ENCODE results near the gene CERK.

DNA sequence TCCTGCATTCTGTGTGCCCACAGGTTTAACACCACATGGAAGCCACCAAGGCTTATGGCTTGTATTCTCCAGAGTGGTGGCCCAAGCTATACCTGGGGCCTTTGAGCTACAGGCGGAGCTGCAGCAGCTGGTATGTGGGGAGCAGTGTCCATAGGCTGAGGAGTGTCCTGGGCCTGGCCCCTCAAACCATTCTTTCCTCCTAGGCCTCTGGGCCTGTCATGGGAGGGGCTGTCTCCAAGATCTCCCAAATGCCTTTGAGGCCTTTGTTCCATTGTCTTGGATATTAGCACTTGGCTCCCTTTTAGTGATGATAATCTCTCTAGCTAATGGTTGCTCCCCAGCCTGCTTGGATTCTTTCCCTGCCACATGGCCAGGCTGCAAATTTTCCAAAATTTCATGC, 18.0 kb upstream of the CERK start:
- TF ChIP-seq YY1 (IDR thresholded peaks at IDR 0.05; ENCODE audit: low read depth, low read length) (no peak), EZH2 (IDR thresholded peaks at IDR 0.05; ENCODE audit: low read depth, low read length, severe bottlenecking) (no peak), EP300 (IDR thresholded peaks at IDR 0.05; ENCODE audit: borderline replicate concordance in 1 of 2, low read depth in 2 of 2, low read length in 2 of 2) (no peak), POLR2AphosphoS5 (IDR thresholded peaks at IDR 0.05; ENCODE audit: low read depth, low read length) (no peak)
- TF ChIP-seq, protein P1, sequence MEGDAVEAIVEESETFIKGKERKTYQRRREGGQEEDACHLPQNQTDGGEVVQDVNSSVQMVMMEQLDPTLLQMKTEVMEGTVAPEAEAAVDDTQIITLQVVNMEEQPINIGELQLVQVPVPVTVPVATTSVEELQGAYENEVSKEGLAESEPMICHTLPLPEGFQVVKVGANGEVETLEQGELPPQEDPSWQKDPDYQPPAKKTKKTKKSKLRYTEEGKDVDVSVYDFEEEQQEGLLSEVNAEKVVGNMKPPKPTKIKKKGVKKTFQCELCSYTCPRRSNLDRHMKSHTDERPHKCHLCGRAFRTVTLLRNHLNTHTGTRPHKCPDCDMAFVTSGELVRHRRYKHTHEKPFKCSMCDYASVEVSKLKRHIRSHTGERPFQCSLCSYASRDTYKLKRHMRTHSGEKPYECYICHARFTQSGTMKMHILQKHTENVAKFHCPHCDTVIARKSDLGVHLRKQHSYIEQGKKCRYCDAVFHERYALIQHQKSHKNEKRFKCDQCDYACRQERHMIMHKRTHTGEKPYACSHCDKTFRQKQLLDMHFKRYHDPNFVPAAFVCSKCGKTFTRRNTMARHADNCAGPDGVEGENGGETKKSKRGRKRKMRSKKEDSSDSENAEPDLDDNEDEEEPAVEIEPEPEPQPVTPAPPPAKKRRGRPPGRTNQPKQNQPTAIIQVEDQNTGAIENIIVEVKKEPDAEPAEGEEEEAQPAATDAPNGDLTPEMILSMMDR (IDR thresholded peaks at IDR 0.05; ENCODE audit: control extremely low read depth in 1 of 3, insufficient read depth in 1 of 3, low read depth in 1 of 3, low read length in 3 of 3), result no peak

Measured in H1 (cell line).